OCI-LY3 (cell line): ENCODE data around the gene TET1.

Source experiments
- H2AFZ ChIP-seq: fragments of 200-600, 300-600 bp; shearing (Covaris generic); 2 replicates; pipeline ENCODE4 v1.6.0; 2014; ENCODE audit warnings: antibody characterized with exemption, low read depth, low read length
- H3K27ac ChIP-seq: fragments of 200-600, 300-600 bp; sonication (generic); 2 replicates; pipeline ENCODE4 v1.5.1; 2014; ENCODE audit warnings: mild to moderate bottlenecking, low read length, moderate library complexity, mixed read lengths
- H3K27me3 ChIP-seq: fragments of 200-600, 300-600 bp; sonication (generic); 2 replicates; pipeline ENCODE4 v1.6.1; 2014; ENCODE audit warnings: low read depth, low read length, mixed read lengths
- H3K36me3 ChIP-seq: fragments of 200-600, 300-600 bp; sonication (generic); replicated peaks from 2 replicates; pipeline ENCODE3; 2014; ENCODE audit warnings: low read depth, low read length, mixed read lengths
- H3K4me1 ChIP-seq: fragments of 300-600, 200-600 bp; sonication (generic); 2 replicates; pipeline ENCODE4 v1.6.1; 2014; ENCODE audit warnings: low read length, mixed read lengths
- H3K4me2 ChIP-seq: fragments of 200-600, 300-600 bp; sonication (generic); 2 replicates; pipeline ENCODE4 v1.6.1; 2014; ENCODE audit warnings: low read length, mixed read lengths
- H3K4me3 ChIP-seq: fragments of 300-600, 200-600 bp; sonication (generic); 2 replicates; pipeline ENCODE4 v1.5.1; 2014; ENCODE audit warnings: antibody characterized with exemption, mild to moderate bottlenecking, low read length, moderate library complexity
- H3K79me2 ChIP-seq: fragments of 300-600, 200-600 bp; shearing (Covaris generic); 2 replicates; pipeline ENCODE4 v1.6.1; 2014; ENCODE audit warnings: mild to moderate bottlenecking, low read length, mixed read lengths
- H3K9ac ChIP-seq: fragments of 300-600, 200-600 bp; shearing (Covaris generic); 2 replicates; pipeline ENCODE4 v1.6.0; 2014; ENCODE audit warnings: mild to moderate bottlenecking, low read length, moderate library complexity
- H3K9me3 ChIP-seq: fragments of 200-600, 300-600 bp; shearing (Covaris generic); 2 replicates; pipeline ENCODE4 v1.6.1; 2014; ENCODE audit warnings: low read length, mixed read lengths; ENCODE audit not compliant: insufficient read depth
- H4K20me1 ChIP-seq: fragments of 200-600, 300-600 bp; sonication (generic); 2 replicates; pipeline ENCODE4 v1.6.1; 2016; ENCODE audit warnings: low read length, mixed read lengths; ENCODE audit not compliant: insufficient read depth
- CTCF ChIP-seq: fragments of 200-600, 300-600 bp; sonication (generic); IDR thresholded peaks from 2 replicates; pipeline ENCODE4 v1.5.1; 2014; ENCODE audit warnings: antibody characterized with exemption, low read length, low read depth
- EZH2phosphoT487 ChIP-seq: fragments of 200-600 bp; shearing (Covaris generic); IDR thresholded peaks from 2 replicates; pipeline ENCODE4 v1.6.1; 2018; ENCODE audit warnings: antibody characterized with exemption, mixed run types, low read depth

Gene TET1

DNA sequence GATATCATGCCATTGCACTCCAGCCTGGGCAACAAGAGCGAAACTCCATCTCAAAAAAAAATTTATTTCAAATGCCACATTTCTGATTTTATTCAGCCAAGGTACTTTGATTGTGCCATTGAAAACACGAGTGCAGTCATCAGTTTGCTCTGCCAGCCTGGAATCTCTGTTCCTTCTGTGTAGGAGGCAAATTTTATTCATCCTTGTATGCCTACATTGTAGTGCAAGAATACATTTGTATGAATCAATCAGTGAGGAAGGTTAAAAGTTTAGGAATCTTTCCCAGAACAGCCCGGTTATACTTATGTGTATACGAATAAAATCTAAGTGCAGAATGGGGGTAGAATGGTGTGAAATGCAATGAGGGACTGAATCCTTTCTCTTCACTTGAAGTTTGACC lies 886 bp upstream of the TET1 start:
- Histone ChIP-seq H3K9me3 (no peaks in the 10 kb centered on the region), H3K27ac (no peak overlapping the region), H3K4me3 (no peak overlapping the region), H4K20me1 (no peaks in the 10 kb centered on the region), H3K27me3 (no peaks in the 10 kb centered on the region), H3K36me3 (no peaks in the 10 kb centered on the region), H3K4me1 (no peaks in the 10 kb centered on the region), H3K4me2 (no peak overlapping the region), H3K9ac (no peak overlapping the region), H3K79me2 (no peaks in the 10 kb centered on the region), H2AFZ (no peak overlapping the region)
- TF ChIP-seq EZH2phosphoT487 (no peak), CTCF (no peak)

- H3K4me2 ChIP-seq, result no peak overlapping the region
- no peaks in the 10 kb centered on the region for H3K4me1 ChIP-seq
- H3K27ac ChIP-seq, result no peak overlapping the region
- no peak overlapping the region for H3K4me3 ChIP-seq
- TF ChIP-seq EZH2phosphoT487 (no peak), CTCF (no peak)
- H3K27me3 ChIP-seq, result no peaks in the 10 kb centered on the region
- no peaks in the 10 kb centered on the region for H3K79me2 ChIP-seq
- no peaks in the 10 kb centered on the region for H4K20me1 ChIP-seq
- no peaks in the 10 kb centered on the region for H3K9me3 ChIP-seq
- no peak overlapping the region for H2AFZ ChIP-seq
- H3K9ac ChIP-seq, result no peak overlapping the region
- H3K36me3 ChIP-seq, result no peaks in the 10 kb centered on the region
Observed at GRCh38 chr10:68559841-68560185, 324 bp upstream of the TET1 start.

- H3K9me3 ChIP-seq, result no peaks in the 10 kb centered on the region
- no peaks in the 10 kb centered on the region for H3K27me3 ChIP-seq
- no peak overlapping the region for H3K27ac ChIP-seq
- TF ChIP-seq CTCF (no peak), EZH2phosphoT487 (no peak)
- no peak overlapping the region for H3K4me3 ChIP-seq
- H2AFZ ChIP-seq, result no peak overlapping the region
- H3K79me2 ChIP-seq, result no peaks in the 10 kb centered on the region
- H3K4me2 ChIP-seq, result no peak overlapping the region
- H4K20me1 ChIP-seq, result no peaks in the 10 kb centered on the region
- no peaks in the 10 kb centered on the region for H3K36me3 ChIP-seq
- no peak overlapping the region for H3K9ac ChIP-seq
- H3K4me1 ChIP-seq, result no peaks in the 10 kb centered on the region
Observed at GRCh38 chr10:68560943-68561864, 1.1 kb downstream of the TET1 start.

- Histone ChIP-seq H3K9ac (no peak overlapping the region), H3K27me3 (no peaks in the 10 kb centered on the region), H3K4me3 (no peak overlapping the region), H3K36me3 (no peaks in the 10 kb centered on the region), H3K27ac (no peak overlapping the region), H3K4me1 (no peaks in the 10 kb centered on the region), H3K79me2 (no peaks in the 10 kb centered on the region), H3K9me3 (no peaks in the 10 kb centered on the region), H3K4me2 (no peak overlapping the region), H4K20me1 (no peaks in the 10 kb centered on the region), H2AFZ (no peak overlapping the region)
- TF ChIP-seq EZH2phosphoT487, result no peak
- no peak for TF ChIP-seq CTCF
Observed at GRCh38 chr10:68561865-68562649, 1.9 kb downstream of the TET1 start.
